22Rv1 (cell line): ENCODE results near the gene NOSTRIN.

Experiments
- H3K27ac ChIP-seq: fragments of 450-650 bp; 2 replicates; pipeline ENCODE4 v1.5.1; 2017
- ZFX ChIP-seq: fragments of 450-650 bp; IDR thresholded peaks from 2 replicates; pipeline ENCODE4 v1.6.1; 2017; ENCODE audit warnings: antibody characterized with exemption, borderline replicate concordance
- TF ChIP-seq, protein P1 (sequence below): fragments of 450-650 bp; IDR thresholded peaks from 2 replicates; pipeline ENCODE4 v1.5.1; 2017; ENCODE audit warnings: mild to moderate bottlenecking

NOSTRIN gene

GRCh38 chr2:168843253-168843652 lies 40.8 kb downstream of the NOSTRIN start:
- no peak overlapping the region for H3K27ac ChIP-seq
- TF ChIP-seq, protein P1, sequence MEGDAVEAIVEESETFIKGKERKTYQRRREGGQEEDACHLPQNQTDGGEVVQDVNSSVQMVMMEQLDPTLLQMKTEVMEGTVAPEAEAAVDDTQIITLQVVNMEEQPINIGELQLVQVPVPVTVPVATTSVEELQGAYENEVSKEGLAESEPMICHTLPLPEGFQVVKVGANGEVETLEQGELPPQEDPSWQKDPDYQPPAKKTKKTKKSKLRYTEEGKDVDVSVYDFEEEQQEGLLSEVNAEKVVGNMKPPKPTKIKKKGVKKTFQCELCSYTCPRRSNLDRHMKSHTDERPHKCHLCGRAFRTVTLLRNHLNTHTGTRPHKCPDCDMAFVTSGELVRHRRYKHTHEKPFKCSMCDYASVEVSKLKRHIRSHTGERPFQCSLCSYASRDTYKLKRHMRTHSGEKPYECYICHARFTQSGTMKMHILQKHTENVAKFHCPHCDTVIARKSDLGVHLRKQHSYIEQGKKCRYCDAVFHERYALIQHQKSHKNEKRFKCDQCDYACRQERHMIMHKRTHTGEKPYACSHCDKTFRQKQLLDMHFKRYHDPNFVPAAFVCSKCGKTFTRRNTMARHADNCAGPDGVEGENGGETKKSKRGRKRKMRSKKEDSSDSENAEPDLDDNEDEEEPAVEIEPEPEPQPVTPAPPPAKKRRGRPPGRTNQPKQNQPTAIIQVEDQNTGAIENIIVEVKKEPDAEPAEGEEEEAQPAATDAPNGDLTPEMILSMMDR = no peak
- no peak for TF ChIP-seq ZFX

- TF ChIP-seq, protein P1 = no peak
- no peak for TF ChIP-seq ZFX
Measured at GRCh38 chr2:168848225-168848624, 45.8 kb downstream of the NOSTRIN start.

GRCh38 chr2:168849610-168850009 lies 47.2 kb downstream of the NOSTRIN start:
- TF ChIP-seq, protein P1 = no peak
- no peak for TF ChIP-seq ZFX
- no peak overlapping the region for H3K27ac ChIP-seq

More at GRCh38 chr2:168848225-168848624, 45.8 kb downstream of the NOSTRIN start:
- no peak overlapping the region for H3K27ac ChIP-seq

- TF ChIP-seq, protein P1 = no peak
- TF ChIP-seq ZFX = no peak
- H3K27ac ChIP-seq = no peak overlapping the region
Measured at GRCh38 chr2:168850846-168851245, 48.4 kb downstream of the NOSTRIN start.

DNA sequence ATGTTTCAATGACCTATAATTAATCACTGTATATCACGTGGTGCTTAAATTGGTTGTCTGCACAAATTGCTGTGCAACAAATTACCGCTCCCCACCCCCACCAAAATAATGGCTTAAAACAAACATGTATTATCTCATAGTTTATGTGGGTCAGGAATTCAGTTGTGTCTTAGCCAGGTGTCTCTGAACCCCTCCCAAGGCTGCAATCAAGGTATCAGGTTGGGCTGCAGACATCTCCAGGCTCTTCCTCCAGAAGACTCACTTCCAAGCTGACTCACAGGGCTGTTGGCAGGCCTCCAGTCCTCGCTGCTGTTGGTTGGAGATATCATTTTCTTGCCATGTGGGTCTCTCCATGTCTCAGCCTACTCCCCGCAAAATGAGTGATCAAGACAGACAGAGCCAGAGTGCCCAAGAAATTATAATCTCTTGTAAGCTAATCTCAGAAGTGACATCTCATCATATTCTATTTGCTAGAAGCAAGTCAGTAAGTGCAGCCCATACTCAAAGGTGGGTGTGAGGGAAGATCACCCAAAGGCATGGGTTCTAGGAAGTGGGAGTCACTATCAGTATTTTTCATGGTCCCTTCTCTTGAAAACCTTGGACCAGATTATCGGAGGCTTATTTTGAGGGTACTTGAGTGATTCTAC lies 49.4 kb downstream of the NOSTRIN start:
- TF ChIP-seq, protein P1 = no peak
- TF ChIP-seq ZFX = no peak

DNA sequence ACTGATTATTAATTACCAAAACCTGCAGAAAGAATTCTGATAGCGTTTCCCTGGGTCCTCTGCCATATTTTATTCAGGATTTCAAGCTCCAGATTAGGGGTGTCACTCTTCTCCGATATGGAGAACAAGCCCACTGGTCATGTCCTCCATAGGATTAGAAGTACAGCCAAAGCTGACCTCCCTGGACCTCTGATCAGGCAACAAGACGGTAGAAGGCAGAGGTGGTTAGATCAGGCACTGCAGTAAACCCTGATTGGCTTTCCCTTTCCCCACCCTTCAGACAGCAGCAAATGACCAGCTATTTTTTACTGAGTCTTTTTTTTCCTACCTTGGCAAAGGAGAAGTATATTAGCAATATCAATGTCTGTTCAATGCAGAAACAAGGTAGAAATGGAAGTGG lies 50.0 kb downstream of the NOSTRIN start:
- TF ChIP-seq, protein P1 = no peak
- TF ChIP-seq ZFX = no peak
- H3K27ac ChIP-seq = no peak overlapping the region

More for the DNA sequence above, 49.4 kb downstream of the NOSTRIN start:
- H3K27ac ChIP-seq = no peak overlapping the region

DNA sequence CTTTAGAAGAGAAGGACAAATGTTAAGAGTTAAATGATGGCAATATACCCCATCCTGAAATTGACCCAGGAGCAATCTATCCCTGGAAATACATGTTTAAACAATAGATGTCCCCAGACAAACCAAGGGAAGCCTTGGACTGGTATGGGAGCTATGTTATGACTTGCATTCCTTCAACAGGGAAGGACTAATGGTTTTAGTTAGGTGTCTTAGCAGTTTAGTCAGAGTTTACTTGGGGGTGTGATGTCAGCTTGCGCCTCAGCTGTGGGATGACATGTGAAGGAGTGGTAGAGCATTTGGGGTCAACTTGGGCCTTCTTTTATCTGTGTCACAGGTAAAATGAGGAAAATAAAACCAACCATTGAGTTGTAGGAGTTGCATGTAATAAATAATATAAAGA lies 51.0 kb downstream of the NOSTRIN start:
- TF ChIP-seq, protein P1 = no peak
- no peak for TF ChIP-seq ZFX
- H3K27ac ChIP-seq = no peak overlapping the region
